WTC11 (cell line): Measurements from ENCODE around the gene PALMD. TPM values are rescaled to one million over a fixed set of nuclear protein-coding genes. Genes with fewer than 3 reads are reported as not detected.

Experiments used
- ATAC-seq: fragments of 200-7000 bp; cut with Tn5 transposase; 2 replicates; pipeline ENCODE4 v1.10.0; 2021; ENCODE audit warnings: mild to moderate bottlenecking, moderate library complexity
- CTCF ChIA-PET: fragments of 300-600 bp; sonication (Branson Sonifier 250); formaldehyde crosslinking; loops from one replicate; lab custom pipeline; 2021; ENCODE audit warnings: antibody characterized with exemption; lab: Charles Lee
- POLR2A ChIA-PET: fragments of 350-600 bp; sonication (Branson Sonifier 250); formaldehyde crosslinking; loops from one replicate; lab custom pipeline; 2021; ENCODE audit warnings: antibody characterized with exemption; lab: Charles Lee
- DNase-seq: peaks from one replicate; pipeline ENCODE4 v3.0.0; 2021; ENCODE audit warnings: low spot score
- H3K27ac Mint-ChIP-seq: 2 replicates; pipeline ENCODE4 v1.8.0; 2021; ENCODE audit warnings: mixed read lengths
- H3K27me3 Mint-ChIP-seq: 2 replicates; pipeline ENCODE4 v1.8.0; 2021; ENCODE audit warnings: low read depth, mild to moderate bottlenecking, moderate library complexity, mixed read lengths
- H3K36me3 Mint-ChIP-seq: 2 replicates; pipeline ENCODE4 v1.8.0; 2021; ENCODE audit warnings: mixed read lengths
- H3K4me1 Mint-ChIP-seq: 2 replicates; pipeline ENCODE4 v1.8.0; 2022; ENCODE audit warnings: mixed read lengths
- H3K4me3 Mint-ChIP-seq: 2 replicates; pipeline ENCODE4 v1.8.0; 2021; ENCODE audit warnings: mild to moderate bottlenecking, moderate library complexity, mixed read lengths
- H3K9me3 Mint-ChIP-seq: 2 replicates; pipeline ENCODE4 v1.8.0; 2021; ENCODE audit warnings: mixed read lengths
- ATF3 ChIP-seq: sonication (generic); formaldehyde crosslinking; conservative IDR thresholded peaks from 2 replicates; pipeline ENCODE4 v1.8.1; 2022; ENCODE audit warnings: mild to moderate bottlenecking, missing genetic modification reagents
- E2F4 ChIP-seq: sonication (generic); formaldehyde crosslinking; IDR thresholded peaks from 2 replicates; pipeline ENCODE4 v1.8.1; 2022; ENCODE audit warnings: low read depth, mild to moderate bottlenecking, moderate library complexity, missing genetic modification reagents, borderline replicate concordance
- EMX1 ChIP-seq: fragments of 250-450 bp; sonication (Bioruptor Pico); IDR thresholded peaks from 2 replicates; pipeline ENCODE4 v1.8.0; 2021; ENCODE audit warnings: mild to moderate bottlenecking
- FOXP4 ChIP-seq: sonication (generic); formaldehyde crosslinking; IDR thresholded peaks from 2 replicates; pipeline ENCODE4 v1.8.0; 2022; ENCODE audit warnings: mild to moderate bottlenecking, missing genetic modification reagents
- GRHL2 ChIP-seq: fragments of 250-450 bp; sonication (Bioruptor Pico); IDR thresholded peaks from 2 replicates; pipeline ENCODE4 v1.8.0; 2022; ENCODE audit warnings: mild to moderate bottlenecking, moderate library complexity; ENCODE audit not compliant: insufficient replicate concordance, severe bottlenecking
- IRF1 ChIP-seq: sonication (generic); formaldehyde crosslinking; IDR thresholded peaks from 2 replicates; pipeline ENCODE4 v1.8.0; 2023; ENCODE audit warnings: missing genetic modification reagents
- IRF2 ChIP-seq: sonication (generic); formaldehyde crosslinking; IDR thresholded peaks from 2 replicates; pipeline ENCODE4 v1.8.0; 2022; ENCODE audit warnings: low read depth, missing genetic modification reagents, borderline replicate concordance
- NFE2L1 ChIP-seq: sonication (generic); formaldehyde crosslinking; IDR thresholded peaks from 2 replicates; pipeline ENCODE4 v1.8.1; 2023; ENCODE audit warnings: missing genetic modification reagents
- STAT6 ChIP-seq: sonication (generic); formaldehyde crosslinking; conservative IDR thresholded peaks from 2 replicates; pipeline ENCODE4 v1.8.1; 2023; ENCODE audit warnings: mild to moderate bottlenecking, low read depth, missing genetic modification reagents, moderate library complexity
- ZNF219 ChIP-seq: sonication (generic); formaldehyde crosslinking; IDR thresholded peaks from 2 replicates; pipeline ENCODE4 v1.8.0; 2023; ENCODE audit warnings: missing genetic modification reagents, mild to moderate bottlenecking, borderline replicate concordance
- total RNA-seq: library from RNA; stranded (reverse); gene quantifications from 3 replicates; pipeline ENCODE4 v1.2.3, GENCODE V29; 2021
- TF ChIP-seq, protein P1 (sequence below): sonication (generic); formaldehyde crosslinking; IDR thresholded peaks from 2 replicates; pipeline ENCODE4 v1.8.1; 2023; ENCODE audit warnings: mild to moderate bottlenecking, missing genetic modification reagents, borderline replicate concordance
- TF ChIP-seq, protein P2 (sequence below): fragments of 200-600 bp; IDR thresholded peaks from 2 replicates; pipeline ENCODE4 v1.8.0; 2022; ENCODE audit warnings: antibody characterized with exemption

The PALMD gene
- total RNA-seq, 1 experiment from 2014 or later: 0.07 TPM

DNA sequence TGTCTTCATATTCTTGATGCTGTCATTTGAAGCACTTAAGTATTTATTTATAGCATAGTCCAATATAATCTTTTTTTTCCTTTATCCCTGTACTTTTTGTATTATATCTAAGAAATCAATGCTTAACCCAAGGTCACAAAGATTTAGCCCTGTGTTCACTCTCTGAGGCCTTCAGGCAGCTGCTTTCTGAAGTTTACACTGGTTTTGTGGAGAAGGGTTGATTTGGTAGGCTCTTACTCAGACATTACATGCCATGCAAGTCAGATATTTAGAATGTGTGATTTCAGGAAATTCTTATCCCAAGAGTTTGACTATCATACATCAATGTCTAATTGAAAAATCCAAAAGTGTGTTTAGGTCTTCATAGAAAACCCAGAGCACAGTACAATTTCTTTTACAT is 56.3 kb downstream of the PALMD start:
- peaks cover 21% of the 10 kb centered on the region for H3K9me3 Mint-ChIP-seq
- no peak overlapping the region for H3K4me3 Mint-ChIP-seq
- ChIA-PET POLR2A (no interaction called here), CTCF (no interaction called here)
- peaks cover 14% of the 10 kb centered on the region for H3K36me3 Mint-ChIP-seq
- ATAC-seq (no peak), DNase-seq (no peak)
- H3K27ac Mint-ChIP-seq: no peak overlapping the region
- peaks cover 5% of the 10 kb centered on the region; the same call in 1 of the 2 replicates for H3K4me1 Mint-ChIP-seq
- TF ChIP-seq ATF3 (CRISPR knock-in tag) (no peak), E2F4 (CRISPR knock-in tag) (no peak), STAT6 (no peak), EMX1 (no peak), NFE2L1 (no peak), FOXP4 (CRISPR knock-in tag) (no peak), IRF2 (CRISPR knock-in tag) (no peak), GRHL2 (no peak), ZNF219 (CRISPR knock-in tag) (no peak), IRF1 (CRISPR knock-in tag) (no peak)
- TF ChIP-seq, protein P1, sequence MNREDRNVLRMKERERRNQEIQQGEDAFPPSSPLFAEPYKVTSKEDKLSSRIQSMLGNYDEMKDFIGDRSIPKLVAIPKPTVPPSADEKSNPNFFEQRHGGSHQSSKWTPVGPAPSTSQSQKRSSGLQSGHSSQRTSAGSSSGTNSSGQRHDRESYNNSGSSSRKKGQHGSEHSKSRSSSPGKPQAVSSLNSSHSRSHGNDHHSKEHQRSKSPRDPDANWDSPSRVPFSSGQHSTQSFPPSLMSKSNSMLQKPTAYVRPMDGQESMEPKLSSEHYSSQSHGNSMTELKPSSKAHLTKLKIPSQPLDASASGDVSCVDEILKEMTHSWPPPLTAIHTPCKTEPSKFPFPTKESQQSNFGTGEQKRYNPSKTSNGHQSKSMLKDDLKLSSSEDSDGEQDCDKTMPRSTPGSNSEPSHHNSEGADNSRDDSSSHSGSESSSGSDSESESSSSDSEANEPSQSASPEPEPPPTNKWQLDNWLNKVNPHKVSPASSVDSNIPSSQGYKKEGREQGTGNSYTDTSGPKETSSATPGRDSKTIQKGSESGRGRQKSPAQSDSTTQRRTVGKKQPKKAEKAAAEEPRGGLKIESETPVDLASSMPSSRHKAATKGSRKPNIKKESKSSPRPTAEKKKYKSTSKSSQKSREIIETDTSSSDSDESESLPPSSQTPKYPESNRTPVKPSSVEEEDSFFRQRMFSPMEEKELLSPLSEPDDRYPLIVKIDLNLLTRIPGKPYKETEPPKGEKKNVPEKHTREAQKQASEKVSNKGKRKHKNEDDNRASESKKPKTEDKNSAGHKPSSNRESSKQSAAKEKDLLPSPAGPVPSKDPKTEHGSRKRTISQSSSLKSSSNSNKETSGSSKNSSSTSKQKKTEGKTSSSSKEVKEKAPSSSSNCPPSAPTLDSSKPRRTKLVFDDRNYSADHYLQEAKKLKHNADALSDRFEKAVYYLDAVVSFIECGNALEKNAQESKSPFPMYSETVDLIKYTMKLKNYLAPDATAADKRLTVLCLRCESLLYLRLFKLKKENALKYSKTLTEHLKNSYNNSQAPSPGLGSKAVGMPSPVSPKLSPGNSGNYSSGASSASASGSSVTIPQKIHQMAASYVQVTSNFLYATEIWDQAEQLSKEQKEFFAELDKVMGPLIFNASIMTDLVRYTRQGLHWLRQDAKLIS (CRISPR knock-in tag): no peak
- TF ChIP-seq, protein P2, sequence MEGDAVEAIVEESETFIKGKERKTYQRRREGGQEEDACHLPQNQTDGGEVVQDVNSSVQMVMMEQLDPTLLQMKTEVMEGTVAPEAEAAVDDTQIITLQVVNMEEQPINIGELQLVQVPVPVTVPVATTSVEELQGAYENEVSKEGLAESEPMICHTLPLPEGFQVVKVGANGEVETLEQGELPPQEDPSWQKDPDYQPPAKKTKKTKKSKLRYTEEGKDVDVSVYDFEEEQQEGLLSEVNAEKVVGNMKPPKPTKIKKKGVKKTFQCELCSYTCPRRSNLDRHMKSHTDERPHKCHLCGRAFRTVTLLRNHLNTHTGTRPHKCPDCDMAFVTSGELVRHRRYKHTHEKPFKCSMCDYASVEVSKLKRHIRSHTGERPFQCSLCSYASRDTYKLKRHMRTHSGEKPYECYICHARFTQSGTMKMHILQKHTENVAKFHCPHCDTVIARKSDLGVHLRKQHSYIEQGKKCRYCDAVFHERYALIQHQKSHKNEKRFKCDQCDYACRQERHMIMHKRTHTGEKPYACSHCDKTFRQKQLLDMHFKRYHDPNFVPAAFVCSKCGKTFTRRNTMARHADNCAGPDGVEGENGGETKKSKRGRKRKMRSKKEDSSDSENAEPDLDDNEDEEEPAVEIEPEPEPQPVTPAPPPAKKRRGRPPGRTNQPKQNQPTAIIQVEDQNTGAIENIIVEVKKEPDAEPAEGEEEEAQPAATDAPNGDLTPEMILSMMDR: no peak
- H3K27me3 Mint-ChIP-seq: no peaks in the 10 kb centered on the region
